HG03575 (cell line): ENCODE data around the gene RXRG.

ENCODE experiments used
- ATAC-seq: cut with Tn5 transposase; IDR thresholded peaks from one replicate; pipeline ENCODE4 v1.9.1; 2021; ENCODE audit not compliant: unreplicated experiment, insufficient number of reproducible peaks, low FRiP score; ENCODE audit errors: extremely low read depth

The RXRG gene

DNA sequence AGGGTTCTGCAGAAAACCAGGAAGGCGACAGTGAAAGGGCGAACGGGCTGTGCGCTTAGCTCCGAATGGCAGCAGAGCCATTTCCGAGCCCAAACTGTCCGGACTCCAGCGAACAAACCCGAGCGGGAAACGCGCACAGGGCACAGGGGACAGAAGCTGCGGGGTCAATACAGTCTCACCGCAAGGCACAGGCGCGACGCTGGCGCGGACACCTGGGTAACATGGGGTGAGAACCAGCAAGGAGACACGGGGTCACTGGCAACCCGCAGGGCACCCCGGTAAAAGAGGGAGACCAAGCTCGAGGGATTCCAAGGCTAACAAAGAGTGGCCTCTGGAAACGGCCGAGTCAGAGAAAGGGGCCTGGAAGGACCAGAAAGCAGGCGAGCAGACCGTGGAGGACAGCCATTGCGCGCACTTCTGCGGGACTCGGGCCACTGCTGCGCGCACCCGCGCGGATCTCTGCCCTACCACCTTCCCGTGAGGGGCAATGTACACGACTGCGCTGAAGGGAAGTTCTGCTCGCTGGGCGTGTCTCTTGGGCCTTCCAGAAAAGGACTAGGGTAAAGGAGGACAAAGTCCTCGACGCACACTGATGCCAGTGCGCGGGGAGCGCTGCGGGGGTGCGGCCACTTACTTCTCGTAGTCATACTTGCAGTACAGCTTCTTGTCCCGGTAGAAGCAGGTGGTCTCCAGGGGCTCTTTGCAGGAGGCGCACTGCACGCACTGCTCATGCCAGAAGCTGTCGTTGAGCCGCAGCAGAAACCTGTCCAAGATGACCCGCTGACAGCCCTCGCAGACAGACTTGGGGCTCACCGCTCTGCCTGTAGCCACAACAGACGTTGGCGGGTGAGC lies 92.3 kb downstream of the RXRG start:
- ATAC-seq, result no peak

DNA sequence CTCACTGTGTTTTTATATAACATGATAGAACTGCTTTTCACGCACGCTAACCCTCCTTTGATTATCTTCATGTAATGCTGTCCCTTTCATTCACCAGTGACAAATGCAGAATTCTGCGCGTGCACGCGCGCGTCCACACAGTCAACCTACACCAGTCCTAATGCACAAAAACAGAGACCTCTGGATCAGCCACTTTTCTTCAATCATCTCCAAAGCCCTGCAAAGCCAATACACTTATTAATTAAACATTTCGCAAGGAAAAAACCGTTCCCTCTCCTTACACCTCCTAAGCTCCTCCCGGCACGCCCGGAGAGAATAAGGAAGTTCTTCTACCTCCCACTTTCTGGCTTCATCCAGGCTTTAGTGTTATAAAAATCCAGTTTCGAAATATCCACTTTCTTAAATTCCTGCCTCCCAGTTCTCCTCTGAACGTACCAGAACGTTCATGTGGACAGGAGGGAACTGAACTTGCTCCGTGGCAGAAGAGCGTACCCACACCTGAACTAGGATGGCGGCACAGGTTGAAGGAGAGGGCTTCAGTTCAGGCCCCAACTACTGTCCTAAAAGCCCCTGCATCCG lies 93.0 kb downstream of the RXRG start:
- ATAC-seq, result no peak
